ENCODE data around the gene CCDC158.

Gene CCDC158

GRCh38 chr4:76406081-76406480, 14.9 kb downstream of the CCDC158 start:
- H3K4me3 ChIP-seq (replicated peaks; ENCODE audit: low read depth, low read length), result no peak overlapping the region
- H3K27me3 ChIP-seq (replicated peaks; ENCODE audit: control insufficient read depth, insufficient read depth, low read length), result no peaks in the 10 kb centered on the region; the same call in 1 of the 2 replicates
- no peaks in the 10 kb centered on the region for H3K36me3 ChIP-seq (ENCODE audit: control insufficient read depth, insufficient read depth, low read length)
- no peak for DNase-seq (ENCODE audit: extremely low read depth, insufficient read length)
- no peak for TF ChIP-seq CTCF (IDR thresholded peaks at IDR 0.05; ENCODE audit: insufficient read depth, low read length, poor library complexity, severe bottlenecking)

GRCh38 chr4:76401654-76402053, 19.3 kb downstream of the CCDC158 start:
- TF ChIP-seq CTCF (IDR thresholded peaks at IDR 0.05; ENCODE audit: insufficient read depth, low read length, poor library complexity, severe bottlenecking), result no peak
- H3K36me3 ChIP-seq (ENCODE audit: control insufficient read depth, insufficient read depth, low read length), result no peaks in the 10 kb centered on the region
- DNase-seq (ENCODE audit: extremely low read depth, insufficient read length), result no peak
- no peak overlapping the region for H3K4me3 ChIP-seq (replicated peaks; ENCODE audit: low read depth, low read length)
- no peaks in the 10 kb centered on the region; the same call in 1 of the 2 replicates for H3K27me3 ChIP-seq (replicated peaks; ENCODE audit: control insufficient read depth, insufficient read depth, low read length)

GRCh38 chr4:76388160-76388908, 32.6 kb downstream of the CCDC158 start:
- TF ChIP-seq CTCF (IDR thresholded peaks at IDR 0.05; ENCODE audit: insufficient read depth, low read length, poor library complexity, severe bottlenecking), result no peak
- H3K27me3 ChIP-seq (replicated peaks; ENCODE audit: control insufficient read depth, insufficient read depth, low read length), result no peaks in the 10 kb centered on the region; the same call in 1 of the 2 replicates
- H3K4me3 ChIP-seq (replicated peaks; ENCODE audit: low read depth, low read length), result no peak overlapping the region
- no peaks in the 10 kb centered on the region for H3K36me3 ChIP-seq (ENCODE audit: control insufficient read depth, insufficient read depth, low read length)
- DNase-seq (ENCODE audit: extremely low read depth, insufficient read length), result no peak

GRCh38 chr4:76386566-76387305, 34.2 kb downstream of the CCDC158 start:
- H3K27me3 ChIP-seq (replicated peaks; ENCODE audit: control insufficient read depth, insufficient read depth, low read length), result no peaks in the 10 kb centered on the region; the same call in 1 of the 2 replicates
- TF ChIP-seq CTCF (IDR thresholded peaks at IDR 0.05; ENCODE audit: insufficient read depth, low read length, poor library complexity, severe bottlenecking), result no peak

GRCh38 chr4:76385974-76386373, 35.0 kb downstream of the CCDC158 start:
- H3K36me3 ChIP-seq (ENCODE audit: control insufficient read depth, insufficient read depth, low read length), result no peaks in the 10 kb centered on the region
- DNase-seq (ENCODE audit: extremely low read depth, insufficient read length), result no peak
- no peaks in the 10 kb centered on the region; the same call in 1 of the 2 replicates for H3K27me3 ChIP-seq (replicated peaks; ENCODE audit: control insufficient read depth, insufficient read depth, low read length)
- TF ChIP-seq CTCF (IDR thresholded peaks at IDR 0.05; ENCODE audit: insufficient read depth, low read length, poor library complexity, severe bottlenecking), result no peak
- no peak overlapping the region for H3K4me3 ChIP-seq (replicated peaks; ENCODE audit: low read depth, low read length)

More at GRCh38 chr4:76386566-76387305, 34.2 kb downstream of the CCDC158 start:
- DNase-seq (ENCODE audit: extremely low read depth, insufficient read length), result no peak
- no peaks in the 10 kb centered on the region for H3K36me3 ChIP-seq (ENCODE audit: control insufficient read depth, insufficient read depth, low read length)
- no peak overlapping the region for H3K4me3 ChIP-seq (replicated peaks; ENCODE audit: low read depth, low read length)
